B cell (primary cell): ENCODE results near the gene ARPC3. TPM values are rescaled to one million over a fixed set of nuclear protein-coding genes. Genes with fewer than 3 reads are reported as not detected.
"Not testable (repeated sequence)": the region's sequence is repeated elsewhere in the genome, so short reads cannot be mapped to it uniquely, and the experiment has no call there.

ENCODE experiments used
- ATAC-seq: fragments of 200-7000 bp; cut with Tn5 transposase; one replicate; pipeline ENCODE4 v1.10.0; 2021; ENCODE audit warnings: low read depth, mild to moderate bottlenecking, moderate number of reproducible peaks, moderate library complexity
- CTCF ChIA-PET: fragments of 350-600 bp; sonication (Branson Sonifier 250); formaldehyde crosslinking; loops from one replicate; lab custom pipeline; 2021; ENCODE audit warnings: antibody characterized with exemption, inconsistent platforms; lab: Charles Lee
- POLR2A ChIA-PET: fragments of 350-600 bp; sonication (Branson Sonifier 250); formaldehyde crosslinking; loops from one replicate; lab custom pipeline; 2021; ENCODE audit warnings: antibody characterized with exemption; lab: Charles Lee
- DNase-seq: peaks from one replicate; pipeline ENCODE4 v3.0.0; 2013
- H2AFZ ChIP-seq: 2 replicates; pipeline ENCODE4 v1.6.1; 2012; ENCODE audit warnings: mild to moderate bottlenecking, low read depth, low read length; ENCODE audit not compliant: insufficient read depth, poor library complexity, severe bottlenecking
- H3K27ac ChIP-seq, 2 donors: 1 replicate in 1 of 2; 2 replicates in 1 of 2; pipeline ENCODE4 v1.5.1; 2012 to 2013; ENCODE audit warnings: low read length in 2 of 2, mild to moderate bottlenecking in 2 of 2, moderate library complexity in 1 of 2
- H3K27me3 ChIP-seq, 4 experiments: fragments of 200-600 bp in 1 of 4; sonication (generic) in 1 of 4; replicated peaks in 1 of 4; 1 replicate in 2 of 4; 2 replicates in 2 of 4; pipeline versions ENCODE4 v1.6.1 to v1.7.0; 2013 to 2016; ENCODE audit warnings: low read length in 3 of 4, mild to moderate bottlenecking in 2 of 4, mixed read lengths in 1 of 4, moderate library complexity in 1 of 4; ENCODE audit not compliant: insufficient read depth in 4 of 4, control insufficient read depth in 3 of 4; ENCODE audit errors: control extremely low read depth in 1 of 4
- H3K36me3 ChIP-seq, 2 experiments: replicated peaks in 1 of 2; 1 replicate in 1 of 2; 2 replicates in 1 of 2; pipeline versions ENCODE4 v1.6.1 to v1.7.1; 2013; ENCODE audit warnings: low read length in 1 of 2; ENCODE audit not compliant: insufficient read depth in 2 of 2, control insufficient read depth in 1 of 2; ENCODE audit errors: control extremely low read depth in 1 of 2, extremely low read depth in 1 of 2
- H3K4me1 ChIP-seq, 2 donors: fragments of 200-600 bp in 1 of 2; sonication (generic) in 1 of 2; 1 replicate in 1 of 2; 2 replicates in 1 of 2; pipeline versions ENCODE4 v1.5.1 to v1.6.1; 2013 to 2017; ENCODE audit warnings: low read length in 2 of 2; ENCODE audit not compliant: control insufficient read depth in 2 of 2, insufficient read depth in 2 of 2
- H3K4me2 ChIP-seq: replicated peaks from 2 replicates; pipeline ENCODE3; 2012; ENCODE audit warnings: mild to moderate bottlenecking, low read depth, low read length; ENCODE audit not compliant: poor library complexity, severe bottlenecking
- H3K4me3 ChIP-seq, 5 experiments: fragments of 200-600 bp in 1 of 5; sonication (generic) in 1 of 5; 1 replicate in 3 of 5; 2 replicates in 2 of 5; pipeline versions ENCODE4 v1.5.1 to v1.7.0; 2011 to 2016; ENCODE audit warnings: low read length in 4 of 5, mild to moderate bottlenecking in 4 of 5, low read depth in 2 of 5, control low read depth in 1 of 5, moderate library complexity in 1 of 5; ENCODE audit not compliant: insufficient read depth in 1 of 5; ENCODE audit errors: control extremely low read depth in 1 of 5, extremely low read depth in 1 of 5
- H3K79me2 ChIP-seq: fragments of 200-600 bp; sonication (generic); one replicate; pipeline ENCODE4 v1.6.0; 2016; ENCODE audit warnings: low read length; ENCODE audit not compliant: control insufficient read depth, insufficient read depth
- H3K9ac ChIP-seq: fragments of 200-600 bp; sonication (generic); 2 replicates; pipeline ENCODE4 v1.6.1; 2017; ENCODE audit warnings: mild to moderate bottlenecking, low read length, moderate library complexity
- H3K9me3 ChIP-seq, 3 donors: one replicate each; pipeline versions ENCODE4 v1.6.1 to v1.7.1; 2013; ENCODE audit warnings: low read length in 2 of 3; ENCODE audit not compliant: control insufficient read depth in 2 of 3, insufficient read depth in 1 of 3; ENCODE audit errors: control extremely low read depth in 1 of 3
- H4K20me1 ChIP-seq: 2 replicates; pipeline ENCODE4 v1.6.0; 2012; ENCODE audit warnings: mild to moderate bottlenecking, low read length; ENCODE audit not compliant: insufficient read depth, control insufficient read depth, poor library complexity, severe bottlenecking
- H3K27ac Mint-ChIP-seq: one replicate; pipeline ENCODE4 v1.8.0; 2021; ENCODE audit warnings: mixed read lengths
- H3K27me3 Mint-ChIP-seq: one replicate; pipeline ENCODE4 v1.8.0; 2021; ENCODE audit warnings: mixed read lengths
- H3K4me1 Mint-ChIP-seq: one replicate; pipeline ENCODE4 v1.8.0; 2021; ENCODE audit warnings: mixed read lengths
- H3K4me3 Mint-ChIP-seq: one replicate; pipeline ENCODE4 v1.8.0; 2021; ENCODE audit warnings: mixed read lengths
- H3K9me3 Mint-ChIP-seq: one replicate; pipeline ENCODE4 v1.8.0; 2022; ENCODE audit warnings: mixed read lengths; ENCODE audit not compliant: insufficient read depth
- WGBS: methylation state at CpG from one replicate; pipeline ENCODE4 v1.1.5; 2013; ENCODE audit warnings: missing lambda C conversion rate; ENCODE audit not compliant: insufficient coverage; 5-methylcytosine and 5-hydroxymethylcytosine counted together
- intact Hi-C: fragments of 100-400 bp; cut with micrococcal nuclease; formaldehyde crosslinking; loops from one replicate; pipeline ENCODE4 v1.10.0; 2022
- polyA plus RNA-seq: library from polyadenylated mRNA; depleted of rRNA; stranded (reverse); fragments of >200 nt; gene quantifications from 2 replicates; pipeline ENCODE4 v1.2.3, GENCODE V29; 2012
- total RNA-seq, 2 donors: library from RNA; stranded (reverse); fragments of 120-200 nt in 1 of 2; gene quantifications; 1 replicate in 1 of 2; 2 replicates in 1 of 2; pipeline versions ENCODE4 v1.2.3 to v1.2.4, GENCODE V29; 2013 to 2022

The ARPC3 gene
- total and polyA plus RNA-seq, 2 donors (not counting 1 experiment from before 2014, with no cell fraction given), result 197 to 360 TPM

GRCh38 chr12:110420644-110421043 lies 29.5 kb downstream of the ARPC3 start:
- H3K36me3 ChIP-seq, H3K79me2 ChIP-seq, H3K9me3 Mint-ChIP-seq, H3K4me1 ChIP-seq, H3K4me2 ChIP-seq, H3K9ac ChIP-seq, H3K4me1 Mint-ChIP-seq, H3K27ac Mint-ChIP-seq, H3K27ac ChIP-seq, ATAC-seq, H3K4me3 Mint-ChIP-seq, H3K9me3 ChIP-seq, H2AFZ ChIP-seq, H3K4me3 ChIP-seq, H4K20me1 ChIP-seq, POLR2A ChIA-PET, H3K27me3 Mint-ChIP-seq, DNase-seq, intact Hi-C loops, H3K27me3 ChIP-seq: not testable (repeated sequence)
- WGBS, result no CpG with 5 or more reads among the region's 1 CpG
- CTCF ChIA-PET, result interaction anchor here (1.2 to 3.1 kb wide), 2 partner anchors 9 to 10 kb away, joined by 3 to 23 read pairs; no protein-coding TSS in a partner anchor

- peak overlapping the region; percentile 24 for H3K4me3 Mint-ChIP-seq
- POLR2A ChIA-PET, H3K4me1 ChIP-seq, H4K20me1 ChIP-seq, H3K36me3 ChIP-seq, H3K9me3 Mint-ChIP-seq, H3K4me1 Mint-ChIP-seq, H3K9me3 ChIP-seq, H3K79me2 ChIP-seq, H3K4me3 ChIP-seq, intact Hi-C loops, H2AFZ ChIP-seq, DNase-seq, H3K27me3 Mint-ChIP-seq, H3K27ac ChIP-seq, H3K27me3 ChIP-seq, H3K9ac ChIP-seq: not testable (repeated sequence)
- WGBS, result 0% methylated on average over 1 of the region's 3 CpGs
- peak overlapping the region; percentile 26 for H3K27ac Mint-ChIP-seq
- peak; percentile 36 for ATAC-seq
- CTCF ChIA-PET, result interaction anchor here (2.2 kb wide), 1 partner anchor 14 kb away, joined by 13 read pairs; no protein-coding TSS in a partner anchor
- peak overlapping the region; percentile 16 for H3K4me2 ChIP-seq
Observed at GRCh38 chr12:110417113-110417512, 33.0 kb downstream of the ARPC3 start.

- H3K27ac ChIP-seq, H3K4me3 ChIP-seq, H3K4me2 ChIP-seq, ATAC-seq, H3K79me2 ChIP-seq, H3K4me3 Mint-ChIP-seq, H3K9ac ChIP-seq, H3K27ac Mint-ChIP-seq, CTCF ChIA-PET, H3K9me3 ChIP-seq, H4K20me1 ChIP-seq, H3K27me3 ChIP-seq, POLR2A ChIA-PET, H3K36me3 ChIP-seq, H3K4me1 Mint-ChIP-seq, H3K9me3 Mint-ChIP-seq, H2AFZ ChIP-seq, intact Hi-C loops, DNase-seq, H3K4me1 ChIP-seq: not testable (repeated sequence)
- peaks cover 17% of the 10 kb centered on the region for H3K27me3 Mint-ChIP-seq
- WGBS, result 95% methylated on average over 4 of the region's 6 CpGs
Observed at GRCh38 chr12:110410086-110410485, 40.1 kb downstream of the ARPC3 start.

- Histone ChIP-seq H3K79me2 (peaks cover 30% of the 10 kb centered on the region), H3K4me1 (peaks cover 13 to 18% of the 10 kb centered on the region in 2 donors)
- intact Hi-C loops, result loop anchor here (10.0 kb wide), 1 partner anchor 690 kb away; the partner anchor contains the start of gene FAM222A
- H3K27me3 Mint-ChIP-seq, result peaks cover 13% of the 10 kb centered on the region
- H3K36me3 ChIP-seq, H3K9ac ChIP-seq, H3K4me2 ChIP-seq, H3K9me3 Mint-ChIP-seq, DNase-seq, H3K27ac Mint-ChIP-seq, H3K27me3 ChIP-seq, H3K4me3 Mint-ChIP-seq, ATAC-seq, H3K27ac ChIP-seq, H2AFZ ChIP-seq, H3K9me3 ChIP-seq, H4K20me1 ChIP-seq, H3K4me3 ChIP-seq: not testable (repeated sequence)
- 95% methylated on average over 10 of the region's 16 CpGs for WGBS
- ChIA-PET CTCF (interaction anchor here (0.9 to 2.9 kb wide), 2 partner anchors 26 to 32 kb away, joined by 3 to 12 read pairs; no protein-coding TSS in a partner anchor), POLR2A (interaction anchor here (0.7 kb wide), 1 partner anchor 10 kb away, joined by 3 read pairs; no protein-coding TSS in a partner anchor)
- peaks cover 31% of the 10 kb centered on the region for H3K4me1 Mint-ChIP-seq
Observed at GRCh38 chr12:110405126-110405662, 44.9 kb downstream of the ARPC3 start.
